Prostate gland (tissue), 2 donors: ENCODE measurements around the gene PML.

Experiments
- POLR2A ChIP-seq: fragments of 450-650 bp; IDR thresholded peaks from one replicate; pipeline ENCODE4 v1.6.1; 2016; ENCODE audit warnings: antibody characterized with exemption, mild to moderate bottlenecking
- TF ChIP-seq, protein P1 (sequence below), 4 experiments: fragments of 200-600 bp in 2 of 4; fragments of 450-650 bp in 2 of 4; sonication (generic) in 2 of 4; IDR thresholded peaks; 1 replicate in 3 of 4; 2 replicates in 1 of 4; pipeline ENCODE4 v1.5.1; 2016 to 2019; ENCODE audit warnings: antibody characterized with exemption in 4 of 4, mild to moderate bottlenecking in 2 of 4, moderate library complexity in 2 of 4

DNA sequence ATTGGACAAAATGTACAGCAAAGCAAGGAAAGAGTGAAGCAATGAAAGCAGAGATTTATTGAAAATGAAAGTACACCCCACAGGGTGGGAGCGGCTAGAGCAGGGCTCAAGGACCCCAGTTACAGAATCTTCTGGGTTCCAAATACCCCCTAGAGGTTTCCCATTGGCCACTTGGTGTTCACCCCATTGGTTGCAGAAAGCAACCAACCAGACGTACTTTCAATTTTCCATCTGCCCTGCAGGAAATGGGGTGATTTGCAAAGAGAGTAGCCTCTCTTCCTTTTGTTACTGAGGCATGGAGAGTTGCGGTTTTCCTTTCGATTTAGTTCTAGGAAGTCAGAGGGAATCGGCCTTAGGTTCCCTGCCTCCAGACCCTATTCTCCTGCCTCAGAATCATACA, 2.4 kb downstream of the PML start:
- no peak for TF ChIP-seq POLR2A
- TF ChIP-seq, protein P1, sequence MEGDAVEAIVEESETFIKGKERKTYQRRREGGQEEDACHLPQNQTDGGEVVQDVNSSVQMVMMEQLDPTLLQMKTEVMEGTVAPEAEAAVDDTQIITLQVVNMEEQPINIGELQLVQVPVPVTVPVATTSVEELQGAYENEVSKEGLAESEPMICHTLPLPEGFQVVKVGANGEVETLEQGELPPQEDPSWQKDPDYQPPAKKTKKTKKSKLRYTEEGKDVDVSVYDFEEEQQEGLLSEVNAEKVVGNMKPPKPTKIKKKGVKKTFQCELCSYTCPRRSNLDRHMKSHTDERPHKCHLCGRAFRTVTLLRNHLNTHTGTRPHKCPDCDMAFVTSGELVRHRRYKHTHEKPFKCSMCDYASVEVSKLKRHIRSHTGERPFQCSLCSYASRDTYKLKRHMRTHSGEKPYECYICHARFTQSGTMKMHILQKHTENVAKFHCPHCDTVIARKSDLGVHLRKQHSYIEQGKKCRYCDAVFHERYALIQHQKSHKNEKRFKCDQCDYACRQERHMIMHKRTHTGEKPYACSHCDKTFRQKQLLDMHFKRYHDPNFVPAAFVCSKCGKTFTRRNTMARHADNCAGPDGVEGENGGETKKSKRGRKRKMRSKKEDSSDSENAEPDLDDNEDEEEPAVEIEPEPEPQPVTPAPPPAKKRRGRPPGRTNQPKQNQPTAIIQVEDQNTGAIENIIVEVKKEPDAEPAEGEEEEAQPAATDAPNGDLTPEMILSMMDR (IDR thresholded peaks at IDR 0.05): no peak
